Smooth muscle cell (in vitro differentiated cells): ENCODE measurements around the gene NFATC3. TPM values are rescaled to one million over a fixed set of nuclear protein-coding genes. Genes with fewer than 3 reads are reported as not detected.

Experiments
- DNase-seq: peaks from one replicate; lab custom pipeline; 2025; ENCODE audit not compliant: unreplicated experiment; lab: John Stamatoyannopoulos, UW
- H2AFZ ChIP-seq: fragments of 200-600 bp; sonication (generic); 2 replicates; pipeline ENCODE4 v1.6.0; 2016; ENCODE audit warnings: antibody characterized with exemption, low read depth, mild to moderate bottlenecking
- H3F3A ChIP-seq: fragments of 200-600 bp; sonication (generic); 2 replicates; pipeline ENCODE4 v1.6.0; 2017; ENCODE audit warnings: antibody characterized with exemption, low read depth
- H3K27ac ChIP-seq: fragments of 200-600 bp; sonication (generic); 2 replicates; pipeline ENCODE4 v1.5.1; 2016; ENCODE audit warnings: low read depth, mild to moderate bottlenecking
- H3K27me3 ChIP-seq: fragments of 200-600 bp; sonication (generic); 2 replicates; pipeline ENCODE4 v1.6.1; 2016; ENCODE audit warnings: low read depth, mild to moderate bottlenecking
- H3K36me3 ChIP-seq: fragments of 200-600 bp; sonication (generic); 2 replicates; pipeline ENCODE4 v1.5.1; 2016; ENCODE audit warnings: low read depth
- H3K4me1 ChIP-seq: fragments of 200-600 bp; sonication (generic); 2 replicates; pipeline ENCODE4 v1.5.1; 2016; ENCODE audit warnings: low read depth
- H3K4me2 ChIP-seq: fragments of 200-600 bp; sonication (generic); 2 replicates; pipeline ENCODE4 v1.6.0; 2016; ENCODE audit warnings: mild to moderate bottlenecking
- H3K4me3 ChIP-seq: fragments of 200-600 bp; sonication (generic); 2 replicates; pipeline ENCODE4 v1.5.1; 2016; ENCODE audit warnings: mild to moderate bottlenecking
- H3K79me2 ChIP-seq: fragments of 200-600 bp; sonication (generic); 2 replicates; pipeline ENCODE4 v1.6.0; 2016; ENCODE audit warnings: low read depth, mild to moderate bottlenecking
- H3K9ac ChIP-seq: fragments of 200-600 bp; sonication (generic); 2 replicates; pipeline ENCODE4 v1.6.0; 2016; ENCODE audit warnings: low read depth
- H3K9me3 ChIP-seq: fragments of 200-600 bp; sonication (generic); replicated peaks from 2 replicates; pipeline ENCODE4 v1.5.1; 2016; ENCODE audit warnings: low read depth
- H4K20me1 ChIP-seq: fragments of 200-600 bp; sonication (generic); 2 replicates; pipeline ENCODE4 v1.6.0; 2016; ENCODE audit warnings: low read depth
- WGBS: methylation state at CpG from one replicate; pipeline ENCODE4 v1.1.7; 2016; ENCODE audit warnings: low lambda C conversion rate; 5-methylcytosine and 5-hydroxymethylcytosine counted together
- polyA plus RNA-seq: library from polyadenylated mRNA; unstranded; fragments of >200 nt; fragmentation: Nextera tagmentation; extraction: Ambion mirVana; gene quantifications from 2 replicates; pipeline ENCODE4 v1.2.1, GENCODE V29; 2016
- total RNA-seq: library from RNA; depleted of rRNA; stranded (reverse); fragments of >200 nt; gene quantifications from 2 replicates; pipeline ENCODE4 v1.2.3, GENCODE V29; 2014
- TF ChIP-seq, protein P1 (sequence below): fragments of 200-600 bp; sonication (generic); IDR thresholded peaks from 2 replicates; pipeline ENCODE4 v1.5.1; 2017; ENCODE audit warnings: borderline replicate concordance, mild to moderate bottlenecking, antibody characterized with exemption; ENCODE audit not compliant: insufficient read depth, poor library complexity, severe bottlenecking

NFATC3 gene
- total and polyA plus RNA-seq, 2 experiments from 2014 or later, result 14.7 to 30.2 TPM

GRCh38 chr16:68235887-68236136 lies 150.6 kb downstream of the NFATC3 start, which contains the start of gene ESRP2:
TSS of gene ESRP2 (minus strand) at chr16:68236127. CDS start at chr16:68236045, 82 bp downstream.
- peaks cover 17% of the 10 kb centered on the region for H3K27me3 ChIP-seq
- no peaks in the 10 kb centered on the region for H3K36me3 ChIP-seq
- peaks cover 16% of the 10 kb centered on the region for H3F3A ChIP-seq
- peak within 1 kb of the TSS; percentile 69 for H3K9ac ChIP-seq
- 1% methylated on average over 19 of the region's 36 CpGs for WGBS
- no peak for DNase-seq
- H3K4me2 ChIP-seq, result peak within 1 kb of the TSS; percentile 92
- H3K4me1 ChIP-seq, result peaks cover 21% of the 10 kb centered on the region
- H3K4me3 ChIP-seq, result peak within 1 kb of the TSS; percentile 60
- H3K79me2 ChIP-seq, result no peaks in the 10 kb centered on the region
- H3K9me3 ChIP-seq, result no peaks in the 10 kb centered on the region
- H4K20me1 ChIP-seq, result peaks cover 7% of the 10 kb centered on the region
- TF ChIP-seq, protein P1, sequence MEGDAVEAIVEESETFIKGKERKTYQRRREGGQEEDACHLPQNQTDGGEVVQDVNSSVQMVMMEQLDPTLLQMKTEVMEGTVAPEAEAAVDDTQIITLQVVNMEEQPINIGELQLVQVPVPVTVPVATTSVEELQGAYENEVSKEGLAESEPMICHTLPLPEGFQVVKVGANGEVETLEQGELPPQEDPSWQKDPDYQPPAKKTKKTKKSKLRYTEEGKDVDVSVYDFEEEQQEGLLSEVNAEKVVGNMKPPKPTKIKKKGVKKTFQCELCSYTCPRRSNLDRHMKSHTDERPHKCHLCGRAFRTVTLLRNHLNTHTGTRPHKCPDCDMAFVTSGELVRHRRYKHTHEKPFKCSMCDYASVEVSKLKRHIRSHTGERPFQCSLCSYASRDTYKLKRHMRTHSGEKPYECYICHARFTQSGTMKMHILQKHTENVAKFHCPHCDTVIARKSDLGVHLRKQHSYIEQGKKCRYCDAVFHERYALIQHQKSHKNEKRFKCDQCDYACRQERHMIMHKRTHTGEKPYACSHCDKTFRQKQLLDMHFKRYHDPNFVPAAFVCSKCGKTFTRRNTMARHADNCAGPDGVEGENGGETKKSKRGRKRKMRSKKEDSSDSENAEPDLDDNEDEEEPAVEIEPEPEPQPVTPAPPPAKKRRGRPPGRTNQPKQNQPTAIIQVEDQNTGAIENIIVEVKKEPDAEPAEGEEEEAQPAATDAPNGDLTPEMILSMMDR, result no peak
- peak within 1 kb of the TSS; percentile 58 for H2AFZ ChIP-seq
- H3K27ac ChIP-seq, result peak within 1 kb of the TSS; percentile 83

DNA sequence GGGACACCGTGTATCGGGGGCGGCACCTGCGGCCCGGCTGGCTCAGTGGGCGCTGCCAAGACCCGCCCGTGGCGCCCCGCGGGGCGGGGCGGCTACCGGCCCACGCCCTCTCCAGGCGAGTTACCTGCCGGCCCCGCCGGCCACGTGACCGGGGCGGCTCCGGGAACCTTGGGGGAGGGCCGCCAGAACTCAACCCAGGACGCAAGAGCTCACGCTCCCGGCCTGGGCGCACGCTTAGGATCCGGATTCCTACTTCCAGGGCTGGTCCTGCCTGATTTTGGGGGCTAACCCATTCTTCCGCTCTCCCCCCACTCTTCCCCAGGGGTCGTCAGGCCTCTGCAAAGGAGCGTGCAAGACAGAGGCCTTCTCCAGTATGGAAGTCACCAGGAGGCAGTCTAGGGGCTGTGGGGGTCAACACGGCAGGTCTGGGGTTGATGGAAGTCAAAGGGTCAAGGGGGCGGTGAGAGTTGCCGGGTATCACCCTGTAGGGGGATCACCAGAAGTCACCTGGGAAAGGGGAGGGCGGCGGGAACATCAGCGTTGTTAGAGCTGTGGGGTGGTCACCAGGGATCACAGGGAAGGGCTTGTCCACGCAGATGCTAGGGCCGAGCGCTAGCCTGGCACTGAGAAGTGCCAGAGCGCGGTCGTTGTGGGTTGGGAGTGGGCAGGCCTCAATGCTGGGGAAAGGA lies 151.1 kb downstream of the NFATC3 start:
- Histone ChIP-seq H3K79me2 (no peaks in the 10 kb centered on the region), H3K9ac (peak overlapping the region; percentile 69), H3K36me3 (no peaks in the 10 kb centered on the region), H3K4me2 (peak overlapping the region; percentile 92), H4K20me1 (peaks cover 7% of the 10 kb centered on the region), H3K27me3 (peaks cover 17% of the 10 kb centered on the region), H3K9me3 (no peaks in the 10 kb centered on the region), H2AFZ (peak overlapping the region; percentile 58), H3K4me3 (peak overlapping the region; percentile 60), H3F3A (peaks cover 16% of the 10 kb centered on the region), H3K4me1 (peaks cover 21% of the 10 kb centered on the region), H3K27ac (peak overlapping the region; percentile 83)
- WGBS, result 5% methylated on average over 38 of the region's 45 CpGs
- TF ChIP-seq, protein P1, result no peak
- DNase-seq, result no peak

GRCh38 chr16:68236826-68237242 lies 151.7 kb downstream of the NFATC3 start:
- Histone ChIP-seq H4K20me1 (peaks cover 7% of the 10 kb centered on the region), H3K9ac (peak overlapping the region; percentile 69), H3F3A (peaks cover 16% of the 10 kb centered on the region), H3K79me2 (no peaks in the 10 kb centered on the region), H3K4me2 (peak overlapping the region; percentile 92), H3K36me3 (no peaks in the 10 kb centered on the region), H3K9me3 (no peaks in the 10 kb centered on the region), H3K27ac (peak overlapping the region; percentile 83), H3K4me3 (peak overlapping the region; percentile 60), H2AFZ (peak overlapping the region; percentile 58), H3K4me1 (peaks cover 21% of the 10 kb centered on the region), H3K27me3 (peaks cover 17% of the 10 kb centered on the region)
- TF ChIP-seq, protein P1, result no peak
- no peak for DNase-seq
- 3% methylated on average over 21 of the region's 21 CpGs for WGBS
